Loucy (cell line): ENCODE results near the gene TAF6.

Experiments used
- CTCF ChIP-seq: fragments of 200-600 bp; sonication (generic); conservative IDR thresholded peaks from 2 replicates; pipeline ENCODE4 v1.5.1; 2014; ENCODE audit warnings: mild to moderate bottlenecking, antibody characterized with exemption, low read length
- EZH2phosphoT487 ChIP-seq: fragments of 200-600 bp; IDR thresholded peaks from 2 replicates; pipeline ENCODE4 v1.6.1; 2018; ENCODE audit warnings: antibody characterized with exemption, mild to moderate bottlenecking, moderate library complexity, borderline replicate concordance

- TF ChIP-seq CTCF, result no peak
- no peak for TF ChIP-seq EZH2phosphoT487
These were observed 33.6 kb downstream of the TAF6 start for GRCh38 chr7:100085515-100085914.
